ENCODE measurements around the gene PSMB10. TPM values are rescaled to one million over a fixed set of nuclear protein-coding genes. Genes with fewer than 3 reads are reported as not detected.
"Not testable (repeated sequence)": the region's sequence is repeated elsewhere in the genome, so short reads cannot be mapped to it uniquely, and the experiment has no call there.

The PSMB10 gene
- total RNA-seq, 1 donor from 2014 or later = 35.8 TPM

- Histone ChIP-seq H3K9me3 (ENCODE audit: insufficient read depth, low read depth, low read length) (no peaks in the 10 kb centered on the region), H4K20me1 (ENCODE audit: insufficient read depth, low read length) (no peaks in the 10 kb centered on the region), H3K36me3 (ENCODE audit: insufficient read depth, low read length) (no peaks in the 10 kb centered on the region), H3K4me1 (ENCODE audit: insufficient read depth, low read length) (no peaks in the 10 kb centered on the region), H2AFZ (ENCODE audit: low read depth, low read length) (no peak overlapping the region), H3K27me3 (ENCODE audit: insufficient read depth, low read length) (peaks cover 16% of the 10 kb centered on the region), H3K4me3 (ENCODE audit: insufficient read depth, low read depth, low read length) (no peak overlapping the region), H3K4me2 (ENCODE audit: low read length) (no peak overlapping the region), H3K9ac (ENCODE audit: low read length) (no peak overlapping the region), H3K79me2 (ENCODE audit: insufficient read depth, low read length) (no peaks in the 10 kb centered on the region), H3K27ac (ENCODE audit: low read depth, low read length) (no peak overlapping the region)
- Mint-ChIP-seq H3K27ac (ENCODE audit: unreplicated experiment) (no peak overlapping the region), H3K27me3 (ENCODE audit: low read depth, unreplicated experiment) (peaks cover 27% of the 10 kb centered on the region), H3K4me3 (ENCODE audit: unreplicated experiment) (no peak overlapping the region), H3K36me3 (ENCODE audit: low read depth, unreplicated experiment) (no peaks in the 10 kb centered on the region), H3K9me3 (ENCODE audit: unreplicated experiment) (no peaks in the 10 kb centered on the region), H3K4me1 (ENCODE audit: low read depth, unreplicated experiment) (no peaks in the 10 kb centered on the region)
- DNase-seq (ENCODE audit: low read depth) (no peak), FAIRE-seq (no peak)
- TF ChIP-seq EZH2 (IDR thresholded peaks at IDR 0.05; ENCODE audit: insufficient read depth, low read length) (no peak), CTCF (IDR thresholded peaks at IDR 0.05; ENCODE audit: insufficient read depth, low read depth, low read length) (no peak)
Observed at GRCh38 chr16:67977005-67977404, 40.4 kb upstream of the PSMB10 start.

- peaks cover 16% of the 10 kb centered on the region for H3K27me3 ChIP-seq (ENCODE audit: insufficient read depth, low read length)
- Mint-ChIP-seq H3K4me3 (ENCODE audit: unreplicated experiment) (no peak overlapping the region), H3K36me3 (ENCODE audit: low read depth, unreplicated experiment) (no peaks in the 10 kb centered on the region), H3K27ac (ENCODE audit: unreplicated experiment) (no peak overlapping the region), H3K4me1 (ENCODE audit: low read depth, unreplicated experiment) (no peaks in the 10 kb centered on the region), H3K9me3 (ENCODE audit: unreplicated experiment) (no peaks in the 10 kb centered on the region), H3K27me3 (ENCODE audit: low read depth, unreplicated experiment) (peaks cover 27% of the 10 kb centered on the region)
- H4K20me1 ChIP-seq (ENCODE audit: insufficient read depth, low read length) = no peaks in the 10 kb centered on the region
- H3K9me3 ChIP-seq (ENCODE audit: insufficient read depth, low read depth, low read length) = no peaks in the 10 kb centered on the region
- FAIRE-seq (no peak), DNase-seq (ENCODE audit: low read depth) (no peak)
- no peak overlapping the region for H2AFZ ChIP-seq (ENCODE audit: low read depth, low read length)
- no peaks in the 10 kb centered on the region for H3K79me2 ChIP-seq (ENCODE audit: insufficient read depth, low read length)
- no peak overlapping the region for H3K4me3 ChIP-seq (ENCODE audit: insufficient read depth, low read depth, low read length)
- no peaks in the 10 kb centered on the region for H3K36me3 ChIP-seq (ENCODE audit: insufficient read depth, low read length)
- H3K27ac ChIP-seq (ENCODE audit: low read depth, low read length) = no peak overlapping the region
- H3K4me2 ChIP-seq (ENCODE audit: low read length) = no peak overlapping the region
- TF ChIP-seq CTCF (IDR thresholded peaks at IDR 0.05; ENCODE audit: insufficient read depth, low read depth, low read length) (no peak), EZH2 (IDR thresholded peaks at IDR 0.05; ENCODE audit: insufficient read depth, low read length) (no peak)
- no peaks in the 10 kb centered on the region for H3K4me1 ChIP-seq (ENCODE audit: insufficient read depth, low read length)
- H3K9ac ChIP-seq (ENCODE audit: low read length) = no peak overlapping the region
Observed at GRCh38 chr16:67976205-67976604, 39.6 kb upstream of the PSMB10 start.

- H3K4me2 ChIP-seq (ENCODE audit: low read length) = no peak overlapping the region
- no peak overlapping the region for H3K27ac Mint-ChIP-seq (ENCODE audit: unreplicated experiment)
- H3K9me3 Mint-ChIP-seq (ENCODE audit: unreplicated experiment) = no peaks in the 10 kb centered on the region
- no peak overlapping the region for H3K4me3 ChIP-seq (ENCODE audit: insufficient read depth, low read depth, low read length)
- no peaks in the 10 kb centered on the region for H4K20me1 ChIP-seq (ENCODE audit: insufficient read depth, low read length)
- no peaks in the 10 kb centered on the region for H3K36me3 Mint-ChIP-seq (ENCODE audit: low read depth, unreplicated experiment)
- no peaks in the 10 kb centered on the region for H3K4me1 Mint-ChIP-seq (ENCODE audit: low read depth, unreplicated experiment)
- H3K79me2 ChIP-seq (ENCODE audit: insufficient read depth, low read length) = no peaks in the 10 kb centered on the region
- H3K4me3 Mint-ChIP-seq (ENCODE audit: unreplicated experiment) = no peak overlapping the region
- H3K36me3 ChIP-seq (ENCODE audit: insufficient read depth, low read length) = no peaks in the 10 kb centered on the region
- H3K27ac ChIP-seq (ENCODE audit: low read depth, low read length) = no peak overlapping the region
- H3K27me3 ChIP-seq (ENCODE audit: insufficient read depth, low read length) = peaks cover 16% of the 10 kb centered on the region
- H3K9me3 ChIP-seq (ENCODE audit: insufficient read depth, low read depth, low read length) = no peaks in the 10 kb centered on the region
- no peak overlapping the region for H2AFZ ChIP-seq (ENCODE audit: low read depth, low read length)
- no peak overlapping the region for H3K9ac ChIP-seq (ENCODE audit: low read length)
- no peak for FAIRE-seq
- H3K4me1 ChIP-seq (ENCODE audit: insufficient read depth, low read length) = no peaks in the 10 kb centered on the region
- DNase-seq (ENCODE audit: low read depth) = no peak
- TF ChIP-seq EZH2 (IDR thresholded peaks at IDR 0.05; ENCODE audit: insufficient read depth, low read length) = no peak
- TF ChIP-seq CTCF (IDR thresholded peaks at IDR 0.05; ENCODE audit: insufficient read depth, low read depth, low read length) = no peak
- peaks cover 25% of the 10 kb centered on the region for H3K27me3 Mint-ChIP-seq (ENCODE audit: low read depth, unreplicated experiment)
Observed at GRCh38 chr16:67975321-67976105, 38.9 kb upstream of the PSMB10 start.

- not testable (repeated sequence) for H2AFZ ChIP-seq (ENCODE audit: low read depth, low read length); H3K36me3 Mint-ChIP-seq (ENCODE audit: low read depth, unreplicated experiment); H3K4me3 ChIP-seq (ENCODE audit: insufficient read depth, low read depth, low read length); H3K36me3 ChIP-seq (ENCODE audit: insufficient read depth, low read length); H4K20me1 ChIP-seq (ENCODE audit: insufficient read depth, low read length); FAIRE-seq; H3K9ac ChIP-seq (ENCODE audit: low read length); H3K9me3 Mint-ChIP-seq (ENCODE audit: unreplicated experiment); H3K4me1 Mint-ChIP-seq (ENCODE audit: low read depth, unreplicated experiment); H3K4me3 Mint-ChIP-seq (ENCODE audit: unreplicated experiment); H3K27ac ChIP-seq (ENCODE audit: low read depth, low read length); H3K27ac Mint-ChIP-seq (ENCODE audit: unreplicated experiment); DNase-seq (ENCODE audit: low read depth); H3K4me2 ChIP-seq (ENCODE audit: low read length); H3K9me3 ChIP-seq (ENCODE audit: insufficient read depth, low read depth, low read length)
- Histone ChIP-seq H3K4me1 (ENCODE audit: insufficient read depth, low read length) (peaks cover 11% of the 10 kb centered on the region), H3K79me2 (ENCODE audit: insufficient read depth, low read length) (peaks cover 11% of the 10 kb centered on the region), H3K27me3 (ENCODE audit: insufficient read depth, low read length) (peaks cover 10% of the 10 kb centered on the region)
- peaks cover 24% of the 10 kb centered on the region for H3K27me3 Mint-ChIP-seq (ENCODE audit: low read depth, unreplicated experiment)
Observed at GRCh38 chr16:67972285-67972684, 35.6 kb upstream of the PSMB10 start.
